ENCODE data around the gene RNF103.
"Not testable (repeated sequence)": the region's sequence is repeated elsewhere in the genome, so short reads cannot be mapped to it uniquely, and the experiment has no call there.

RNF103 gene

DNA sequence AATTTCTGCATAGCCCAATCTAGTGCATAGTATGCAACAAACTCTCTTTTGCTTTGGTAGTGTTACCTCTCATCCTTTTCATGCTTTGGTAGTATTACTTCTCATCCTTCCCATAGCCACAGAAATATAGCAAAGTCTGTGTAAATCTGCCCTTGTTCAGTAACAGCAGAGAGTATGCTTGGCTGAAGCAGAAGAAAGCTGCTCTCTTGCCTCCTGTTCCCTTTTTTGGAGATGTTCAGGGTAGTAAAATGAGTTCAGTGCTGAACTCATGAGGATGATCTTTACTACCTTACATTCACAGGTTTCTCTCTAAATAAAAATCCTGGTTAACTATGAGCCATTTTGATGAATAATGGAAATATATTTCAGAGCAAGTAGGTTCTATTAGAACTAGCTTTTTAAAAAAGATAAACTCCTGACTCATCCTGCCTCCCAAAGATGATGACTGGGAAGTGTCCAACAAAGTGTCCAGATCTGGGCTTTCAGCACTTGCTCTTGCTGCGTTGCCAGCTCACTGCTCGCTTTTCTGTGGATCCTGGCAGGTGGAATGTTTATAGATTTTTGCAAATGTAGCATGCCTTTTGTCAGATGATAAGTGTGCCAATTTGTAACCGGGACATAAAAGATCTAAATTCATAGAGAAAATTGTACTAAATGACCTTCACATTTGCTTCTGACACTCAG is 31.0 kb downstream of the RNF103 start:
- DNase-seq (ENCODE audit: low read depth, low spot score) = no peak
- TF ChIP-seq, protein P1, sequence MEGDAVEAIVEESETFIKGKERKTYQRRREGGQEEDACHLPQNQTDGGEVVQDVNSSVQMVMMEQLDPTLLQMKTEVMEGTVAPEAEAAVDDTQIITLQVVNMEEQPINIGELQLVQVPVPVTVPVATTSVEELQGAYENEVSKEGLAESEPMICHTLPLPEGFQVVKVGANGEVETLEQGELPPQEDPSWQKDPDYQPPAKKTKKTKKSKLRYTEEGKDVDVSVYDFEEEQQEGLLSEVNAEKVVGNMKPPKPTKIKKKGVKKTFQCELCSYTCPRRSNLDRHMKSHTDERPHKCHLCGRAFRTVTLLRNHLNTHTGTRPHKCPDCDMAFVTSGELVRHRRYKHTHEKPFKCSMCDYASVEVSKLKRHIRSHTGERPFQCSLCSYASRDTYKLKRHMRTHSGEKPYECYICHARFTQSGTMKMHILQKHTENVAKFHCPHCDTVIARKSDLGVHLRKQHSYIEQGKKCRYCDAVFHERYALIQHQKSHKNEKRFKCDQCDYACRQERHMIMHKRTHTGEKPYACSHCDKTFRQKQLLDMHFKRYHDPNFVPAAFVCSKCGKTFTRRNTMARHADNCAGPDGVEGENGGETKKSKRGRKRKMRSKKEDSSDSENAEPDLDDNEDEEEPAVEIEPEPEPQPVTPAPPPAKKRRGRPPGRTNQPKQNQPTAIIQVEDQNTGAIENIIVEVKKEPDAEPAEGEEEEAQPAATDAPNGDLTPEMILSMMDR (IDR thresholded peaks at IDR 0.05; ENCODE audit: low read depth, low read length) = no peak
- in situ Hi-C loops (cut with HindIII; ENCODE audit: low sequenced_read_pairs) = no loop called here
- H3K4me3 ChIP-seq (ENCODE audit: low read depth, low read length) = no peak overlapping the region

DNA sequence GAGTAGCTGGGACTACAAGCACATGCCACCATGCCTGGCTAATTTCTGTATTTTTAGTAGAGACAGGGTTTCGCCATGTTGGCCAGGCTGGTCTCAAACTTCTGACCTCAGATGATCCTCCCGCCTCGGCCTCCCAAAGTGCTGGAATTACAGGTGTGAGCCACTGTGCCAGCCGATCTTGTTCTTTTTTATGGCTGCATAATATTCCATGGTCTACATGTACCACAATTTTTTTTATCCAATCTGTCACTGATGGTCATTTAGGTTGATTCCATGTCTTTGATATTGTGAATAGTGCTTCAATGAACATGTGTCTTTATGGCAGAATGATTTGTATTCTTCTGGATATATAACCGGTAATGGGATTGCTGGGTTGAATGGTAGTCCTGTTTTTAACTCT is 34.0 kb downstream of the RNF103 start:
- DNase-seq (ENCODE audit: low read depth, low spot score); H3K4me3 ChIP-seq (ENCODE audit: low read depth, low read length); in situ Hi-C loops (cut with HindIII; ENCODE audit: low sequenced_read_pairs): not testable (repeated sequence)

DNA sequence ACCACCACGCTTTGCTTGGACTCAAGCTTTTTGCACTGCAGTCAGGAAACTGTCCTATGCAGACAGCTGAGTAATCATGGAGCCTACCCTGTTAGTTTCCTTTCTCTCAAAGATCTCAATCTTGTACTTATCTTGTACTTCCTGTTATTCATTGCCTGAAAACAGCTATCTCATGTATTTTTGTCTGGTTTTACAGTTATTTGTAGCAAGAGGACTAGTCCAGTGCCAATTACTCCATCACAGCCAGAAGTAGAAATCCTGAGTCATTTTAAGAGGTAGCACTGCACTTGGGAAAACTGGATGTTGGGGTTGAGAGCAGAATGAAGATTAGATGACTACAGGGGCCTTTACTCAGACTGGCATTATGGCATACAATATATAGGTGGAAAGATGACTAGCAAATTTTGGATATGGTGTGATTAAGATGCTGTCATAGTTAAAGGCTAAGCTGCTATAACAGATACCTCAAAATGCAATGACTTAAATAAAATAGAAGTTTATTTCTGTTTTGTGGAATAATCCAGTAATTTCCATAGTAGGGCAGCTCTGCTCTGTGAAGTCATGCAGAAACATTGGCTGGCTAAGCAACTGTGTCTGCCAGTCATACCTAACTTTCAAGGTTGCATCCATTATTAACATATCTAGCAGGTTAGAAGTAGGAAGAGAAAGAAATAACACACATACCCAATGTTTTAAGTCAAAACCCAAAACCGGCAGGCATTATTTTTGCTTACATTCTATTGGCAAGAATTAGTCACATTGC is 39.3 kb downstream of the RNF103 start:
- H3K4me3 ChIP-seq (ENCODE audit: low read depth, low read length) = no peak overlapping the region
- TF ChIP-seq, protein P1 (IDR thresholded peaks at IDR 0.05; ENCODE audit: low read depth, low read length) = no peak
- no peak for DNase-seq (ENCODE audit: low read depth, low spot score)
- in situ Hi-C loops (cut with HindIII; ENCODE audit: low sequenced_read_pairs) = no loop called here

DNA sequence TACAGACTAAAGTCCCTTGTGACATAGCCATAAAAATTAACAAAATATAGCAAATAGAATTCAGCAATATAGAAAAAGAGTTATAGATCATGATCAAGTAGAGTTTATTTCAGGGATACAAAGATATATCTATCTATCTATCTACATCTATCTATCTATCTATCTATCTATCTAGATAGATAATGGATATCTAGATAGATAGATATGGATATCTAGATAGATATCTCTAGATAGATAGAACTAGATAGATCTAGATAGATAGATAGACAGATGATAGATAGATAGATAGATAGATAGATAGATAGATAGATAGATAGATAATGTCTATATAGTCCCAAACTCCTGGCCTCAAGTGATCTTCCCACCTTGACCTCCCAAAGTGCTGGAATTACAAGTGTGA is 43.1 kb downstream of the RNF103 start:
- no peak overlapping the region for H3K4me3 ChIP-seq (ENCODE audit: low read depth, low read length)
- TF ChIP-seq, protein P1 (IDR thresholded peaks at IDR 0.05; ENCODE audit: low read depth, low read length) = no peak
- in situ Hi-C loops (cut with HindIII; ENCODE audit: low sequenced_read_pairs) = no loop called here
- DNase-seq (ENCODE audit: low read depth, low spot score) = no peak

DNA sequence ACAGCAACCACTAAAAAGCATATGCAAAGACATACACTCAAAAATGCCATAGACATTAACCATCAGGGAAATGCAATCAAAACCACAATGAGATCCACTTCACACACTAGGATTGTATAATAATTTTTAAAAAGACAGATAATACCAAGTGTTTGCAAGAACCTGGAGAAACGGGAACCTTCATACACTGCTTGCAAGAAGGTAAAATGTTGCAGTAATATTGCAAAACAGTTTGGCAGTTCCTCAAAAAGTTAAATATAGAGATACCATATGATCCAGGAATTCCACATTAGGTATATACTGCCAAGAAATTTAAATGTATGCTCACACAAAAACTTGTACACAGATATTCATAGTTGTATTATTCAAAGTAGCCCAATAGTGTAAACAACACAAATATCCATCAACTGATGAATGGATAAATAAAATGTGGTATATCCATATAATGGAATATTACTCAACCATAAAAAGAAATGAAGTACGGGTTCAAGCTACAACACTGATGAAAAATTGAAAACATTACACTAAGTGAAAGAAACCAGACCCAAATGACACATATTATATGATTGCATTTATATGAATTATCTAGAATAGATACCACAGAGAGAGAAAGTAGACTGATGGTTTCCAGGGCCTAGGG is 45.7 kb downstream of the RNF103 start:
- DNase-seq (ENCODE audit: low read depth, low spot score) = no peak
- H3K4me3 ChIP-seq (ENCODE audit: low read depth, low read length) = no peak overlapping the region
- in situ Hi-C loops (cut with HindIII; ENCODE audit: low sequenced_read_pairs) = no loop called here
- TF ChIP-seq, protein P1 (IDR thresholded peaks at IDR 0.05; ENCODE audit: low read depth, low read length) = no peak

DNA sequence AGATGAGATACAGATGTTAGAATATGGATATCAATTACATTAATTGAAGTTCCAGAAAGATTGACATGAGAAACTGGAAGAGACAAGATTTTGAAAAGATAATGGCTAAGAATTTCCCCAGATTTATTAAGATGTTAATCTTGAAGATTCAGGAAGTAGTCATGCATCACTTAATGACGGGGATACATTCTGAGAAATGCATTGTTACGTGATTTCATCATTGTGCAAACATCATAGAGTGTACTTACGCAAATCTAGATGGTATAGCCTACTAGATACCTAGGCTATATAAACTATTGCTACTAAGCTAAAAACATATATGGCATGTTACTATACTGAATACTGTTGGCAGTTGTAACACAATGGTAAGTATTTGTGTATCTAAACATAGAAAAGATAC is 53.6 kb downstream of the RNF103 start:
- in situ Hi-C loops (cut with HindIII; ENCODE audit: low sequenced_read_pairs) = no loop called here
- DNase-seq (ENCODE audit: low read depth, low spot score) = no peak
- no peak overlapping the region for H3K4me3 ChIP-seq (ENCODE audit: low read depth, low read length)
- TF ChIP-seq, protein P1 (IDR thresholded peaks at IDR 0.05; ENCODE audit: low read depth, low read length) = no peak

DNA sequence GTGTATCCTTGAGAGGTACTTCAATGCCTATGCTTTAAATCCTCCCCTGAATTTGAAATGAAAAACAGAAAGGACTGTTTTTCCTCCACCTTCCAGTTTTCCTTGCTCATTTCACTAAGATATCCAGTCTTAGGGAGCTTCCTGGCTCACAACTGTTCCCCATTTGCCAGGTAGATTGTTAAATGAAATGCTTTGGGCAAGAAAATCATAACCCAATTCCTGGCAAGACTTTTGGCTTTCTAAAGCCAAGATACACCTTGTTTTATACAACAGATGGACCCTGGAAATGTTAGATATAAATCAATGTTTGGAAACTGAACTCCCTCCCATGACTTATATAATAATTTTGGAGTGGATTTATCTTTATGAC is 56.9 kb downstream of the RNF103 start:
- in situ Hi-C loops (cut with HindIII; ENCODE audit: low sequenced_read_pairs) = no loop called here
- DNase-seq (ENCODE audit: low read depth, low spot score) = no peak
- TF ChIP-seq, protein P1 (IDR thresholded peaks at IDR 0.05; ENCODE audit: low read depth, low read length) = no peak
- no peak overlapping the region for H3K4me3 ChIP-seq (ENCODE audit: low read depth, low read length)
